ENCODE results near the gene NSUN2. TPM values are rescaled to one million over a fixed set of nuclear protein-coding genes. Genes with fewer than 3 reads are reported as not detected.
"Not testable (repeated sequence)": the region's sequence is repeated elsewhere in the genome, so short reads cannot be mapped to it uniquely, and the experiment has no call there.

NSUN2 gene
- total RNA-seq (2014; rRNA removed; shearing (Covaris generic)): 124 and 130 TPM in 2 replicates
- 121 and 145 TPM in 2 replicates for polyA plus RNA-seq (2015; cell fraction: cytosol; rRNA removed)
- polyA plus RNA-seq (2015; cell fraction: nucleus; rRNA removed): 408 and 517 TPM in 2 replicates

DNA sequence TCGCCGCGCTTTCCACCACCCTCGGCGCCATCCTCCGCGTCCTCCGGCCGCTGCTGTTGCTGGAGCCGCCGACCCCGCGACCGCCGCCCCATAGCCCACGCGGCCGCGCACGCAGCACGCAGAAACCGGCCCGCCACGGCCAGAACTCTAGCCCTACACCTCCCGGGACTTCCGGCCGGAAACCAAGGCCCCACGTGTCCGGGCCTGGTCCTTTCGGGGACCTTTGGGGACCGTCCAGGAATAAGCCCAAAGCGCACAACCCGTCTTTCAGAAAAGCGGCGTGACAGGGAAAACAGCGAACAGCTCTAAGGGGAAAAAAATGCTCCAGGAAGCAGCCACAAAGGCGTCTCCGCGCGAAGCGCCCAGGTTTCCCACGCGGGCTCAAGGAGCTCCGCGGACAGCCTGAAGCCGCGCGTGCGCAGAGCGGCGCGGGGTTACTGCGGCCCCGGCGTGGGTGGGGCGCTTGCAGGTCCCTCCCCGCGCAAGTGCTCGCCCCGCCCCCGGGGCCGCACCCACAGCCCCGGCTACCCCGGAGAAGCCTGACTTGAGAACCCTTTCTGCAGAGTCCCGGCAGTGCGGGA lies at the start of gene NSUN2, which contains the start of gene SRD5A1:
TSS of gene NSUN2 (minus strand) at position 157 of the 581 bp plus-strand sequence. CDS start at position 92, 65 bp downstream.
TSS of gene SRD5A1 (plus strand) at position 553 of the 581 bp plus-strand sequence. CDS start 137 bp downstream, outside the sequence.
- in situ Hi-C loops (cut with HindIII; ENCODE audit: low pct_unique_long_range_greater_than_20kb, low sequenced_read_pairs): no loop called here
- DNase-seq (ENCODE audit: low read depth, low spot score): peak; percentile 94

DNA sequence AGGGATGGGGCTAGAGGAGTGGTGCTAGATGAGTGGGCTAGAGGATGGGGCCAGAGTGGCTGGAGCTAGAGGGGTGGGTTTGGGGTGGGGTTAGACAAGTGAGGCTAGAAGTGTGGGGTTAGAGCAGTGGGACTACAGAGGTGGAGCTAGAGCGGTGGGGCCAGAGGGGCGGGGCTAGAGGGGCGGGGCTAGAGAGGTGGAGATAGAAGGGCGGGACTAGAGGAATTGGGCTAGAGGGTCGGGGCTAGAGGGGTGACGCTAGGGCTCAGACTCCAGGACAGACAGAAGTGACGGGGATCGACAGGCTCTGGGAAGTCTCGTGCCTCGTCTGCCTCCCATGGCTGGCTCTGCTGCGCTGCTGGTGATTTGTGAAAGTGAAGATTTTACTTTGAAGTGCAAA lies 49.4 kb upstream of the NSUN2 start:
- in situ Hi-C loops (cut with HindIII; ENCODE audit: low pct_unique_long_range_greater_than_20kb, low sequenced_read_pairs): no loop called here
- DNase-seq (ENCODE audit: low read depth, low spot score): peak; percentile 23

DNA sequence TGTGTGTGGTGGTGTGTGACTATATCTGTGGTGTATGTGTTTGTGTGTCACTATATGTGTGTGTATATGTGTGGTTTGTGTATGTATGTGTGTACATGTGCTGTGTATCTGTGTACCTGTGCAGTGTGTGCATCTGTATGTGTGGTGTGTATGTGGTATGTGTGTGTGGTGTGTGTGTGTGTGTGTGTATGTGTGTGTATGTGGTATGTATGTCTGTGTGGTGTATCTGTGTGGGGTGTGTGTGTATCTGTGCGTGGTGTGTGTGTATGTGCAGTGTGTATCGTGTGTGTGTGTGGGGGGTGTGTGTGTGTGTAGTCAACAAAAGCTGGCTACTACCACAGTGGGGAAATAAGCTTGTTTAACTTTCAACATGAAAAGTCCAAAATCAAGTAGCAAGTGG lies 48.8 kb upstream of the NSUN2 start:
- DNase-seq (ENCODE audit: low read depth, low spot score): no peak
- in situ Hi-C loops (cut with HindIII; ENCODE audit: low pct_unique_long_range_greater_than_20kb, low sequenced_read_pairs): no loop called here

GRCh38 chr5:6680922-6681321 lies 48.1 kb upstream of the NSUN2 start:
- no peak for DNase-seq (ENCODE audit: low read depth, low spot score)
- in situ Hi-C loops (cut with HindIII; ENCODE audit: low pct_unique_long_range_greater_than_20kb, low sequenced_read_pairs): no loop called here

- no peak for DNase-seq (ENCODE audit: low read depth, low spot score)
- in situ Hi-C loops (cut with HindIII; ENCODE audit: low pct_unique_long_range_greater_than_20kb, low sequenced_read_pairs): no loop called here
These were observed 45.5 kb upstream of the NSUN2 start for GRCh38 chr5:6678385-6678784.

DNA sequence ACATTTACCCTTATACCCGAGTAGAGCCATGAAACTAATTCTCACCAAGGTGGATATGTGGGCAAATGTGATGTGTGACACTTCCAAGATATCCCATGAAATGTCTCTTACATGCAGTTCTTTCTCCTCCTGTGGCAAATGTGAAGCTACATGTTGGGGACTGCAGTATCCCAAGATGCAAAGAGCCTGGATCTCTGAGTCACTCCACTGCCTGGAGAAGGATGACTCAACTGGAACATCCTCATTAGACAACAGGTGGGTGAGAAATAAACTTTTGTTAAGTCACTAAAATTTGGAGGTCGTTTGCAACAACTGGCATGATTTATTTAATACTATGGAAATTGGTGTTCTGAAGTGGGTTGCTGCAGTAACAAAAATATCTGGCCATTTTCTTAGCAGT lies 43.9 kb upstream of the NSUN2 start:
- no peak for DNase-seq (ENCODE audit: low read depth, low spot score)
- in situ Hi-C loops (cut with HindIII; ENCODE audit: low pct_unique_long_range_greater_than_20kb, low sequenced_read_pairs): no loop called here

DNA sequence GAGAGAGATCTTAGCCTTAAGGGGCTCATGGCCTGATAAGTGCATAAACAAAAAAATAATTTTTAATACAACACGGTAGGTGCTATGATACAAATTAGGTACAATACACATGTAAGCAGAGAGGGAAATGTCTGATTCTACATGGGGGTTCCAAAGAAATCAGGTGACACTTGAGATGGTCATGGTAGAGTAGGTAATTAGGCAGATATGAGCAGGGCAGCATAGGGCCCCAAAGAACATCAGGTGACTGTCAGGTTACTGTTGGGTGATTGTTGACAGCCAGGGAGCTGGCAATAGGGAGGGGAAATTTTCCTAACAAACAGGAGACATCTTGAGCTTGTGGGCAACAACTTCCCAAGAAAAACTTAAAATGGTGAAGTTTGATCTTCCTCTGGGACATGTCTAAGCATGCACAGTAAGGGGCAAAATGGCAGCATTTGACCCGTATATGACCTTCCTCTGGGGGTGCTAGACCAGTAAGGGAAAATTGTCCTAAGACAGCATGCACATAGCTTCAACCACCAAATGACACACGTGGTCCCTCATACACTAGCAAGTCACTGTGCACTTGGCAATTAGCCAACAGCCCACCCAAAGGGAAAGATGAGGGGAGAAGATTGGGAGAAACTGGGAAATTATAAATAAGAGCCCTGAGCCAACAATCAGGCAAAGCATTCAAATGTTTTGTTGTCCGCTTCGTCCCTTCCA lies 43.1 kb upstream of the NSUN2 start:
- in situ Hi-C loops (cut with HindIII; ENCODE audit: low pct_unique_long_range_greater_than_20kb, low sequenced_read_pairs): no loop called here
- DNase-seq (ENCODE audit: low read depth, low spot score): no peak

DNA sequence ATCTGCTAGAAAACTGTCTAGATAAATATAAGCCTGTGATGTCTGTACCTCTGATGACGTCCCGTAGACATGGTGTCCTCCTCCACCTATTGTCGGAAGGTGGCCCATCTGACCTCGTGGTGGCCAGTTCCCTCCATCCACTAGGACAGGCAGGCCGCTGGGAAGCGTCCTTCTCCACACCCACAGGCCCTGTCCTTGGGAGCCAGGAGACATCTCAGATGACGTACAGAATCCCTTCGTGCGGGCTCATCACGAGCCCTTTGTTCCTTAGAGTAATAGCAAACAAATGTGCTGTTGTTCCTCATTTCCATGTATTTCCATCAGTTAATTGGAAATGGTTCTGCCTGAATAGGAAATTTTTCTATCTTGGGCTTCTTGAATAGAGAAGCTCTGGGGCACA lies 42.0 kb upstream of the NSUN2 start:
- in situ Hi-C loops (cut with HindIII; ENCODE audit: low pct_unique_long_range_greater_than_20kb, low sequenced_read_pairs): no loop called here
- DNase-seq (ENCODE audit: low read depth, low spot score): peak; percentile 65

GRCh38 chr5:6674421-6674820 lies 41.6 kb upstream of the NSUN2 start:
- in situ Hi-C loops (cut with HindIII; ENCODE audit: low pct_unique_long_range_greater_than_20kb, low sequenced_read_pairs): no loop called here
- no peak for DNase-seq (ENCODE audit: low read depth, low spot score)

GRCh38 chr5:6673963-6674362 lies 41.1 kb upstream of the NSUN2 start:
- in situ Hi-C loops (cut with HindIII; ENCODE audit: low pct_unique_long_range_greater_than_20kb, low sequenced_read_pairs): no loop called here
- no peak for DNase-seq (ENCODE audit: low read depth, low spot score)

DNA sequence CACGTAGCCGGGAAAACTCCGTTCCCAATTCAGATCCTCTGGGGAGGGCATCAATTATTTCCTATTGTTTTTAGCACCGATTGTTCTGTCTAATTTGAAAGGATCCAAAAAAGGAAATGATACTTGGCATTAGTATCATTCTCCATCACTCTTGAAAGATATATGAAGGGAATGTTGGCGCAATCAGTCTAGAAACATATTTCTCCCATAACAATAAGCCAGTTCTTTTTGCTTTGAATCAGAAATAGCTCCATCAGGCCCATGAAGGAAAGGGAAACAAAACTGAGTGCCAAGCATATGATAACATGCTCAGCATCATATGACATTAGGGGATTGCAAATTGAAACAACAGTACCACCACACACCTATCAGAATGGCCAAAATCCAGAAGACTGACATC lies 40.2 kb upstream of the NSUN2 start:
- DNase-seq (ENCODE audit: low read depth, low spot score): no peak
- in situ Hi-C loops (cut with HindIII; ENCODE audit: low pct_unique_long_range_greater_than_20kb, low sequenced_read_pairs): no loop called here

DNA sequence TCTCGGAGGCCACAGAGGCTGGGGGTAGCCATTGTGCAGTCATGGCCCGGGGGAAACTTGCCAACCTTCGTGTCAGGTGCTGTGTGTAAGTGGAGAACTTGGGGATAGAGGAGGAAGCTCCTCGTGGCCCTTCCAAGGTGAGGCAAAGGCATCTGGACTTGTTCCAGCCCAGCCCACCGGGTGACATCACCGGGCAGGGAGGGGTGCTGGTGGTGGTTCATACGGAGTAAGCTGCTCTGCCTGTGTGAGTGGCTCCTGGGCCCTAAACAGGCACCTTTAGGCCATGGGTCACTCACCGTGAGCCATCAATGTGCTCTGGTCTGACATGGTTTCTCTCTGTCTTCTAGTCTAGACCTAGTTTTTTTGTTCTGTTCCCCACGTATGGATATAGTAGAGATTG lies 35.9 kb upstream of the NSUN2 start:
- in situ Hi-C loops (cut with HindIII; ENCODE audit: low pct_unique_long_range_greater_than_20kb, low sequenced_read_pairs); DNase-seq (ENCODE audit: low read depth, low spot score): not testable (repeated sequence)

DNA sequence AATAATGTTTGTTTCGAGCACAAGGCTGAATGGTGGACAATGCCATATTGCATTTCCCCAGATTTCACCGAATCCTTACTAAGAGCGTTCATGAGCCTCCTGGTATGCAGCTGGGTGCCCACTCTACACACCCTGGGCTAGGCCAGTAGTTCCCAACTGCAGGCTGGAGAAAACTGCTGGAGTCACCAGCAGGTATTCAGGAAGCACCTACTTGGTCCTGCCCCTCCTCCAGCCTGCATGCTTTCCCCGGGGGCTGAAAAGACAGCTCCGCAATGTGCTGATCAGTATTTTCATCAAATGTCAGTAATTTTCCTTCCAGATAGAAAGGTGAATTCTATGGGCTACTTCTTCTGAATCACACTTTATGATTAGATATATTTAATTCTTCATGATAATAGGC lies 34.8 kb upstream of the NSUN2 start:
- in situ Hi-C loops (cut with HindIII; ENCODE audit: low pct_unique_long_range_greater_than_20kb, low sequenced_read_pairs): no loop called here
- DNase-seq (ENCODE audit: low read depth, low spot score): no peak

GRCh38 chr5:6666762-6667161 lies 33.9 kb upstream of the NSUN2 start:
- no peak for DNase-seq (ENCODE audit: low read depth, low spot score)
- in situ Hi-C loops (cut with HindIII; ENCODE audit: low pct_unique_long_range_greater_than_20kb, low sequenced_read_pairs): no loop called here

- DNase-seq (ENCODE audit: low read depth, low spot score): no peak
- in situ Hi-C loops (cut with HindIII; ENCODE audit: low pct_unique_long_range_greater_than_20kb, low sequenced_read_pairs): no loop called here
These were observed 27.8 kb upstream of the NSUN2 start for GRCh38 chr5:6660688-6661087.

GRCh38 chr5:6659941-6660684 lies 27.3 kb upstream of the NSUN2 start:
- in situ Hi-C loops (cut with HindIII; ENCODE audit: low pct_unique_long_range_greater_than_20kb, low sequenced_read_pairs): no loop called here
- DNase-seq (ENCODE audit: low read depth, low spot score): no peak

DNA sequence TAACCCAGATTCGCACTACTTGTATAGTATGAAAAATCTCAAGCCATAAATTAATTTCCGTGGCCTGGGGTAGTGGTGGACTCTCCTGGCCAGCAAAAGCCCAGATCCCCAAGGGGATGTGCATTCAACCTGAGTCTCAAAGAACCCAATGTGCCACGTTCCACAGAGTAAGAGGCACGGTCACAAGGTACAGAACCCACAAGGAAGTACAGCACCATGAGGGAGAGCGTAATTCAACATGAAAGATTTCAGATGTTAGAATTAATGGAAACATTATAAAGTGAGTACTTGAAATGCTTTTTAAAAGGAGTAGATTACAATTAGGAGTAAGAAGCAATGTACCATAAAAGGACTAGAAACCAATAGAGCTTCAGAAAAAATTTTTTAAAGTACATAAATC lies 23.8 kb upstream of the NSUN2 start:
- in situ Hi-C loops (cut with HindIII; ENCODE audit: low pct_unique_long_range_greater_than_20kb, low sequenced_read_pairs): no loop called here
- DNase-seq (ENCODE audit: low read depth, low spot score): no peak

- DNase-seq (ENCODE audit: low read depth, low spot score): no peak
- in situ Hi-C loops (cut with HindIII; ENCODE audit: low pct_unique_long_range_greater_than_20kb, low sequenced_read_pairs): no loop called here
These were observed 22.6 kb upstream of the NSUN2 start for GRCh38 chr5:6655432-6655831.

Data from SK-MEL-5 (cell line).